Prostate gland (tissue), 2 donors: Measurements from ENCODE around the gene JPH3. TPM values are rescaled to one million over a fixed set of nuclear protein-coding genes. Genes with fewer than 3 reads are reported as not detected.

ENCODE experiments used
- DNase-seq: peaks from one replicate; pipeline ENCODE4 v3.0.0-alpha.2; 2019; ENCODE audit warnings: low spot score
- H3K27ac ChIP-seq, 2 donors: fragments of 200-600 bp; sonication (generic); 2 replicates each; pipeline ENCODE4 v1.5.1; 2017 to 2019
- H3K27me3 ChIP-seq: fragments of 200-600 bp; sonication (generic); replicated peaks from 2 replicates; pipeline ENCODE4 v1.5.1; 2019; ENCODE audit not compliant: insufficient read depth
- H3K36me3 ChIP-seq, 2 donors: fragments of 200-600 bp; sonication (generic); 1 replicate in 1 of 2; 2 replicates in 1 of 2; pipeline versions ENCODE4 v1.5.1 to v1.8.1; 2017 to 2019
- H3K4me1 ChIP-seq: fragments of 200-600 bp; sonication (generic); replicated peaks from 2 replicates; pipeline ENCODE4 v1.5.1; 2019
- H3K4me3 ChIP-seq, 2 donors: fragments of 200-600 bp; sonication (generic); 2 replicates each; pipeline ENCODE4 v1.5.1; 2017 to 2019
- H3K9me3 ChIP-seq: fragments of 200-600 bp; sonication (generic); 2 replicates; pipeline ENCODE4 v1.5.1; 2017
- POLR2A ChIP-seq: fragments of 450-650 bp; IDR thresholded peaks from one replicate; pipeline ENCODE4 v1.6.1; 2016; ENCODE audit warnings: antibody characterized with exemption, mild to moderate bottlenecking
- POLR2AphosphoS5 ChIP-seq: sonication (generic); formaldehyde crosslinking; IDR thresholded peaks from one replicate; pipeline ENCODE4 v1.6.1; 2017; ENCODE audit warnings: antibody characterized with exemption
- WGBS: methylation state at CpG from one replicate; pipeline ENCODE4 v1.1.5; 2018; 5-methylcytosine and 5-hydroxymethylcytosine counted together
- intact Hi-C: fragments of 100-400 bp; cut with DNase I; formaldehyde crosslinking; loops from one replicate; pipeline ENCODE4 v1.14.2; 2022
- total RNA-seq, 2 donors: library from RNA; depleted of rRNA; stranded (reverse); fragments of >200 nt; gene quantifications; one replicate each; pipeline ENCODE4 v1.1.0, GENCODE V29; 2016
- TF ChIP-seq, protein P1 (sequence below), 4 experiments: fragments of 200-600 bp in 2 of 4; fragments of 450-650 bp in 2 of 4; sonication (generic) in 2 of 4; IDR thresholded peaks; 1 replicate in 3 of 4; 2 replicates in 1 of 4; pipeline ENCODE4 v1.5.1; 2016 to 2019; ENCODE audit warnings: antibody characterized with exemption in 4 of 4, mild to moderate bottlenecking in 2 of 4, moderate library complexity in 2 of 4

Gene JPH3
- total RNA-seq, 2 donors from 2014 or later, result 1.0 to 6.1 TPM

DNA sequence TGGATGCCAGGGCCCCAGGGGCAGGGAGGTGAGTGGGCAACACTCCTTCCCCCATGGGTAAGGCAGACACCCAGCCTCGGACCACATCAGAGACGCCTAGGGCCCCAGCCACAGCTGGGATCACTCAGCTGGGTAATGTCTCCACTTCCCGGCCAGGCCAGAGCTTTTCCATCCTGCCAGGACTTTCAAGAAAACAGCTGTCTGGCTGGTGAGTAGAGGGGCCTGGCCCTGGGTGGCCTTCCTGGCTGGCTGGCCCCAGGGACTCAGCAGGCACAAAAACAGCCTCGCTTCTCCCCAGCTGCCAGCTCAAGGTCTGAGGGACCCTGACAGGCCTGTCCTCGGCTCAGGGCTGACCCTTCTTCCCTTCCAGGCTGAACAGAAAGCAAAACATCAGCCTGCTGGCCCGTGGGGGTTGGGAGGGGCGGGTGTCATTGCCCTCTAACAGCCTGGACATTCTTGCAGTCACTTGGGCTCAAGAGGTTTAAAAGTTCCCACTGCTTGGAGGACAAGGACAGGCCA lies 45.3 kb upstream of the JPH3 start:
- Histone ChIP-seq H3K4me3 (no peak overlapping the region), H3K27me3 (no peaks in the 10 kb centered on the region), H3K27ac (no peak overlapping the region), H3K36me3 (no peaks in the 10 kb centered on the region), H3K9me3 (no peaks in the 10 kb centered on the region), H3K4me1 (no peaks in the 10 kb centered on the region)
- intact Hi-C loops, result no loop called here
- TF ChIP-seq, protein P1, sequence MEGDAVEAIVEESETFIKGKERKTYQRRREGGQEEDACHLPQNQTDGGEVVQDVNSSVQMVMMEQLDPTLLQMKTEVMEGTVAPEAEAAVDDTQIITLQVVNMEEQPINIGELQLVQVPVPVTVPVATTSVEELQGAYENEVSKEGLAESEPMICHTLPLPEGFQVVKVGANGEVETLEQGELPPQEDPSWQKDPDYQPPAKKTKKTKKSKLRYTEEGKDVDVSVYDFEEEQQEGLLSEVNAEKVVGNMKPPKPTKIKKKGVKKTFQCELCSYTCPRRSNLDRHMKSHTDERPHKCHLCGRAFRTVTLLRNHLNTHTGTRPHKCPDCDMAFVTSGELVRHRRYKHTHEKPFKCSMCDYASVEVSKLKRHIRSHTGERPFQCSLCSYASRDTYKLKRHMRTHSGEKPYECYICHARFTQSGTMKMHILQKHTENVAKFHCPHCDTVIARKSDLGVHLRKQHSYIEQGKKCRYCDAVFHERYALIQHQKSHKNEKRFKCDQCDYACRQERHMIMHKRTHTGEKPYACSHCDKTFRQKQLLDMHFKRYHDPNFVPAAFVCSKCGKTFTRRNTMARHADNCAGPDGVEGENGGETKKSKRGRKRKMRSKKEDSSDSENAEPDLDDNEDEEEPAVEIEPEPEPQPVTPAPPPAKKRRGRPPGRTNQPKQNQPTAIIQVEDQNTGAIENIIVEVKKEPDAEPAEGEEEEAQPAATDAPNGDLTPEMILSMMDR (IDR thresholded peaks at IDR 0.05), result no peak
- TF ChIP-seq POLR2AphosphoS5 (no peak), POLR2A (no peak)
- DNase-seq, result no peak
- 26% methylated on average over 7 of the region's 7 CpGs for WGBS

DNA sequence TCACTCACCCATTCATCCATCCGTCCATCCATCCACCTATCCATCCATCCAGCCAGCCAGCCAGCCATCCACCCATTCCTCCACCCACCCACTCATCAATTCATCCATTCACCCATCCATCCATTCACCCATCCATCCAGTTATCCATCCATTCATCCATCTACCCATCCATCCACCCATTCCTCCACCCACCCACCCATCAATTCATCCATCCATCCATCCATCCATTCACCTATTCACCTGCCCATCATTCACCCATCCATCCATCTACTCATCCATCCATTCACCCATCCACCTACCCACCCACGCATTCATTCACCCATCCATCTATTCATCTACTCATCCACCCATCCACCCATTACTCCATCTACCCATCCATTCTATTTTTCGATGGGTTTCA lies 43.6 kb upstream of the JPH3 start:
- Histone ChIP-seq H3K27ac (no peak overlapping the region), H3K4me3 (no peak overlapping the region), H3K9me3 (no peaks in the 10 kb centered on the region), H3K36me3 (no peaks in the 10 kb centered on the region), H3K4me1 (no peaks in the 10 kb centered on the region), H3K27me3 (no peaks in the 10 kb centered on the region)
- DNase-seq, result no peak
- TF ChIP-seq POLR2AphosphoS5 (no peak), POLR2A (no peak)
- TF ChIP-seq, protein P1 (IDR thresholded peaks at IDR 0.05), result no peak
- intact Hi-C loops, result no loop called here
- 93% methylated on average over 3 of the region's 3 CpGs for WGBS

DNA sequence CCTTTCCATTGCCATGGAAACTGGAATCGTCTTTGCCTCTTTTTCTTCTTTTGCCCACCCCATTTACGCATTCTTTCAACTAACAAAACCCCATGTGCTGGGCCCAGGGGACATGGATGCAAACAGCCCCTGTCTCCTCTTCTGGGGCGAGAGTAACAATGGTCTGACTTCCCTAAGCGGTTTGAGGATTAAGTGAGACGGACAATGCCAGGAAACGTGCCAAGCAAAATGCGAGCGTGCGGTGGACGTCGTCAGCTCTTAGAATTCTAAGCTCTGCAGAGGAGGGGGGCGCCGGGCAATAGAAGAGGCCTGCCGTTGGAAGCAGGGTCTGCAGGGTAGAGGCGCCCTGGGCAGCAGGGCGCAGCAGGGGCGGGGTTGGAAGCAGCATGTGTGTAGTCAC lies 42.4 kb upstream of the JPH3 start:
- Histone ChIP-seq H3K27ac (no peak overlapping the region), H3K36me3 (no peaks in the 10 kb centered on the region), H3K9me3 (no peaks in the 10 kb centered on the region), H3K27me3 (no peaks in the 10 kb centered on the region), H3K4me1 (no peaks in the 10 kb centered on the region), H3K4me3 (no peak overlapping the region)
- intact Hi-C loops, result no loop called here
- 69% methylated on average over 17 of the region's 17 CpGs for WGBS
- TF ChIP-seq, protein P1 (IDR thresholded peaks at IDR 0.05), result no peak
- TF ChIP-seq POLR2AphosphoS5 (no peak), POLR2A (no peak)
- DNase-seq, result no peak

DNA sequence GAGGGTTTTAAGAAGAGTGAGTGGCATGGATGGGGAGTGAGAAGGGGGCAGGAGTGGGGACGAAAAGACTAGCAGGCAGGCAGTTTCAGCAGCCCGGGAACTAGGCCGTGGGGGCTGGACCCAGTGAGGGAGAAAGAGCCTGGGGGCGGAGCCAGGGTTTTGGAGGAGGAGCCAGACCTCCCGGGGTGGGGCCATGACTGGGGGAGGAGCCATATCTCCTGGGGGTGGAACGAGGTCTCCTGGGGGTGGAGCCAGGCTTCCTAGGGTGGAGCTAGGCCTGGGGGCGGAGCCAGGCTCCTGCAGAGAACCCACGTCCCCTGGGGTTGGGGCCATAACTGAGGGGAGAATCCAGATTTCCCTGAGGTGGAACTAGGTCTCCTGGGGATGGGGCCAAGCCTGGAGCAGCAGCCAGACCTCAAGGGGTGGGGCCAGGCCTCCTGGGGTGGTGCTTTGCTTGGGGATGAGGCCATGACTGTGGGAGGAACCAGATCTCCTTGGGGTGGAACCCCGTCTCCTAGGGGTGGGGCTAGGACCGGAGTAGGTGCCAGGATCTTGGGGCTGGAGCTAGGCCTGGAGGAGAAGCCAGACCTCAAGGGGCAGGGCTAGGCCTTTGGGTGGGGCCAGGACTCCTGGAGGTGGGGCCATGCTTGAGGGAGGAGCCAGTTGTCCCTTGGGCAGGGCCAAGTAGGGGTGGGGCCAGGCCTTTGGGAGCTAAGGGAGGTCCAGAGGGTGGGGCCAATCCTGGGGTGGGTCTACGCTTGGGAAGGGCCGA lies 41.7 kb upstream of the JPH3 start:
- TF ChIP-seq, protein P1 (IDR thresholded peaks at IDR 0.05), result no peak
- TF ChIP-seq POLR2A (no peak), POLR2AphosphoS5 (no peak)
- Histone ChIP-seq H3K27me3 (no peaks in the 10 kb centered on the region), H3K27ac (no peak overlapping the region), H3K9me3 (no peaks in the 10 kb centered on the region), H3K4me1 (no peaks in the 10 kb centered on the region), H3K36me3 (no peaks in the 10 kb centered on the region), H3K4me3 (no peak overlapping the region)
- DNase-seq, result no peak
- 78% methylated on average over 12 of the region's 12 CpGs for WGBS
- intact Hi-C loops, result no loop called here
